Esophagus muscularis mucosa (tissue), 3 donors: Measurements from ENCODE around the gene EPHB1.
"Not testable (repeated sequence)": the region's sequence is repeated elsewhere in the genome, so short reads cannot be mapped to it uniquely, and the experiment has no call there.

Experiments
- EP300 ChIP-seq: sonication (generic); formaldehyde crosslinking; IDR thresholded peaks from one replicate; pipeline ENCODE4 v1.6.1; 2017; ENCODE audit warnings: antibody characterized with exemption
- TF ChIP-seq, protein P1 (sequence below), 3 experiments: fragments of 200-600 bp in 2 of 3; fragments of 450-650 bp in 1 of 3; sonication (generic) in 2 of 3; IDR thresholded peaks; one replicate each; pipeline ENCODE4 v1.5.1; 2017 to 2019; ENCODE audit warnings: antibody characterized with exemption in 3 of 3, mild to moderate bottlenecking in 2 of 3, moderate library complexity in 1 of 3

DNA sequence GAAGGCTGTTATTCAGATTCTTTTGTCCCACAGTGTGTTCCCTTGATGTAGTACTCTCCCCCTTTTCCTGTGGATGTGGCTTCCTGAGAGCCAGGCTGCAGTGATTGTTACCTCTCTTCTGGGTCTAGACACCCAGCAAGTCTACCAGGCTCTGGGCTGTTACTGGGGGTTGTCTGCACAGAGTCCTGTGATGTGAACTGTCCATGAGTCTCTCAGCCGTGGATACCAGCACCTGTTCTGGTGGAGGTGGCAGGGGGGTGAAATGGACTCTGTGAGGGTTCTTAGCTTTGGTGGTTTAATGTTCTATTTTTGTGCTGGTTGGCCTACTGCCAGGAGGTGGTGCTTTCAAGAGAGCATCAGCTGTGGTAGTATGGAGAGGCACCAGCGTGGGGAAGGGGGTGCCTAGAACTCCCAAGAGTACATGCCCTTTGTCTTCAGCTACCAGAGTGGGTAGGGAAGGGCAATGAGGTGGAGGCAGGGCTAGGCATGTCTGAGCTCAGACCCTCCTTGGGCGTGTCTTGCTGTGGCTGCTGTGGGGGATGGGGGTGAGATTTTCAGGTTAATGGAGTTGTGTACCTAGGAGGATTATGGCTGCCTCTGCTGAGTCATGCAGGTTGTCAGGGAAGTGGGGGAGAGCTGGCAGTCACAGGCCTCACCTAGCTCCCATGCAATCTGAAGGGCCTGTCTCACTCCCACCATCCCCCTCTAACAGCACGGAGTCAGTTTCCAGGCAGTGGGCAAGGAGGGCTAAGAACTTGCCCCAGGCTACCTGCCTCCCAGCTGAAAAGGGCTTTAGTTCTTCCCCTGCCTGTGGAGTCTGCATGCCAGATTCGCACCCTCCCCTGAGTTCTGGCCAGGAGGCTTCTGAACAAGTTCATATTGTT is 272.0 kb downstream of the EPHB1 start:
- TF ChIP-seq, protein P1, sequence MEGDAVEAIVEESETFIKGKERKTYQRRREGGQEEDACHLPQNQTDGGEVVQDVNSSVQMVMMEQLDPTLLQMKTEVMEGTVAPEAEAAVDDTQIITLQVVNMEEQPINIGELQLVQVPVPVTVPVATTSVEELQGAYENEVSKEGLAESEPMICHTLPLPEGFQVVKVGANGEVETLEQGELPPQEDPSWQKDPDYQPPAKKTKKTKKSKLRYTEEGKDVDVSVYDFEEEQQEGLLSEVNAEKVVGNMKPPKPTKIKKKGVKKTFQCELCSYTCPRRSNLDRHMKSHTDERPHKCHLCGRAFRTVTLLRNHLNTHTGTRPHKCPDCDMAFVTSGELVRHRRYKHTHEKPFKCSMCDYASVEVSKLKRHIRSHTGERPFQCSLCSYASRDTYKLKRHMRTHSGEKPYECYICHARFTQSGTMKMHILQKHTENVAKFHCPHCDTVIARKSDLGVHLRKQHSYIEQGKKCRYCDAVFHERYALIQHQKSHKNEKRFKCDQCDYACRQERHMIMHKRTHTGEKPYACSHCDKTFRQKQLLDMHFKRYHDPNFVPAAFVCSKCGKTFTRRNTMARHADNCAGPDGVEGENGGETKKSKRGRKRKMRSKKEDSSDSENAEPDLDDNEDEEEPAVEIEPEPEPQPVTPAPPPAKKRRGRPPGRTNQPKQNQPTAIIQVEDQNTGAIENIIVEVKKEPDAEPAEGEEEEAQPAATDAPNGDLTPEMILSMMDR (IDR thresholded peaks at IDR 0.05), result not testable (repeated sequence)
- not testable (repeated sequence) for TF ChIP-seq EP300
